C4-2B (cell line): ENCODE measurements around the gene C17orf50.

Experiments used
- H3K27ac ChIP-seq: fragments of 450-650 bp; 2 replicates; pipeline ENCODE4 v1.5.1; 2017
- ZFX ChIP-seq: fragments of 450-650 bp; IDR thresholded peaks from 2 replicates; pipeline ENCODE4 v1.6.1; 2017
- TF ChIP-seq, protein P1 (sequence below): fragments of 450-650 bp; conservative IDR thresholded peaks from 2 replicates; pipeline ENCODE4 v1.5.1; 2017; ENCODE audit warnings: mild to moderate bottlenecking

C17orf50 gene

DNA sequence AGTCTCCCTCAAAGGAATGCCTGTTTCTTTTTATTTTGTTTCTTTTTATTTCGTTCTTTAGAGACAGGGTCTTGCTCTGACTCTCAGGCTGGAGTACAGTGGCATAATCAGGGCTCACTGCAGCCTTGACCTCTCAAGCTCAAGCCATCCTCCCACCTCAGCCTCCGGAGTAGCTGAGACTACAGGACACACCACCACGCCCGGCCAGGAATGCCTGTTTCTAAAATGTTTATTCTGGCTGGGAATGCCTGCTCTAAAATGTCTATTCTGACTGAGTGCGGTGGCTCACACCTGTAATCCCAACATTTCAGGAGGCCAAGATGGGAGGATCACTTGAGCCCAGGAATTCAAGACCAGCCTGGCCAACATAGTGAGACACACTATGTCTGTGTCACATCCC lies 37.2 kb downstream of the C17orf50 start:
- TF ChIP-seq, protein P1, sequence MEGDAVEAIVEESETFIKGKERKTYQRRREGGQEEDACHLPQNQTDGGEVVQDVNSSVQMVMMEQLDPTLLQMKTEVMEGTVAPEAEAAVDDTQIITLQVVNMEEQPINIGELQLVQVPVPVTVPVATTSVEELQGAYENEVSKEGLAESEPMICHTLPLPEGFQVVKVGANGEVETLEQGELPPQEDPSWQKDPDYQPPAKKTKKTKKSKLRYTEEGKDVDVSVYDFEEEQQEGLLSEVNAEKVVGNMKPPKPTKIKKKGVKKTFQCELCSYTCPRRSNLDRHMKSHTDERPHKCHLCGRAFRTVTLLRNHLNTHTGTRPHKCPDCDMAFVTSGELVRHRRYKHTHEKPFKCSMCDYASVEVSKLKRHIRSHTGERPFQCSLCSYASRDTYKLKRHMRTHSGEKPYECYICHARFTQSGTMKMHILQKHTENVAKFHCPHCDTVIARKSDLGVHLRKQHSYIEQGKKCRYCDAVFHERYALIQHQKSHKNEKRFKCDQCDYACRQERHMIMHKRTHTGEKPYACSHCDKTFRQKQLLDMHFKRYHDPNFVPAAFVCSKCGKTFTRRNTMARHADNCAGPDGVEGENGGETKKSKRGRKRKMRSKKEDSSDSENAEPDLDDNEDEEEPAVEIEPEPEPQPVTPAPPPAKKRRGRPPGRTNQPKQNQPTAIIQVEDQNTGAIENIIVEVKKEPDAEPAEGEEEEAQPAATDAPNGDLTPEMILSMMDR, result no peak
- TF ChIP-seq ZFX, result no peak
- H3K27ac ChIP-seq, result no peak overlapping the region

DNA sequence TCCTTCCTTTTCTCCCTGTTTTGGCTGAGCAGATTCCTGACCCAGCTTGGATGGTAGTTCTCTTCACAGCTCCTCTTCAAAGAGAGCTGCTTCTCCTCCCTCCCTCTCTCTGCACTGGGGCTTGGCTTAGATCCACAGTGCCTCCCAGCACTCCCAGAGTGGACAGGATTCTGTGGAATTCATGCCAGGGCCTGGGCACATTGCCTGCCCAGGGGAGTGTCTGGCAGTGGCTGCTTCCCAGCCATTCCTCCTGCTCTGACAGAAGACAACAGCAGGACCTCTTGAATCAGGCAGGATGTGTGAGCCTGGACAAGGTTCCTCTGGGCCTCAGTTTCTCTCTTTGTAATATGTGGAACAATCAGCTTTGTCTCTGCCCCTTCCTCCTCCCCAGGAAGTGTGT lies 39.3 kb downstream of the C17orf50 start:
- TF ChIP-seq ZFX, result no peak
- TF ChIP-seq, protein P1, result no peak
- no peak overlapping the region for H3K27ac ChIP-seq

- TF ChIP-seq, protein P1, result no peak
- no peak for TF ChIP-seq ZFX
- H3K27ac ChIP-seq, result peak overlapping the region; percentile 9
These were observed 41.0 kb downstream of the C17orf50 start for GRCh38 chr17:35801583-35802224.

GRCh38 chr17:35804658-35805192 lies 44.0 kb downstream of the C17orf50 start:
- no peak overlapping the region for H3K27ac ChIP-seq
- no peak for TF ChIP-seq ZFX
- TF ChIP-seq, protein P1, result peak; percentile 98

GRCh38 chr17:35807371-35808144 lies 46.9 kb downstream of the C17orf50 start:
- H3K27ac ChIP-seq, result peak overlapping the region; percentile 88
- no peak for TF ChIP-seq ZFX
- TF ChIP-seq, protein P1, result no peak

GRCh38 chr17:35808240-35808961 lies 47.7 kb downstream of the C17orf50 start:
- TF ChIP-seq, protein P1, result no peak
- no peak for TF ChIP-seq ZFX
- H3K27ac ChIP-seq, result peak overlapping the region; percentile 88
